Measurements from ENCODE around the gene ATP6V1D. TPM values are rescaled to one million over a fixed set of nuclear protein-coding genes. Genes with fewer than 3 reads are reported as not detected.

The ATP6V1D gene
- polyA plus RNA-seq, 3 donors = 123 to 139 (median 124) TPM

- DNase-seq = no peak
These were observed 46.5 kb downstream of the ATP6V1D start for GRCh38 chr14:67313153-67313552.

- DNase-seq = no peak
These were observed 47.7 kb downstream of the ATP6V1D start for GRCh38 chr14:67311868-67312267.

Other genes starting within 250 kb of the ATP6V1D start
- 1 to 10 TPM in 2 of 3 donors, under 1 TPM in 1; 0.91 to 2.0 (median 1.2) TPM for gene GARIN2, start 170.4 kb downstream of the ATP6V1D start, polyA plus RNA-seq (ENCODE audit: insufficient read length in 3 of 3)
- gene PALS1, start 118.4 kb downstream of the ATP6V1D start, polyA plus RNA-seq (ENCODE audit: insufficient read length in 3 of 3) = 100 to 1,000 TPM; 116 to 158 (median 124) TPM
- gene EIF2S1, start 524 bp upstream of the ATP6V1D start, polyA plus RNA-seq (ENCODE audit: insufficient read length in 3 of 3) = 100 to 1,000 TPM in 2 of 3 donors, 10 to 100 TPM in 1; 96.4 to 106 (median 106) TPM
- gene PLEK2, start 52.4 kb upstream of the ATP6V1D start, polyA plus RNA-seq (ENCODE audit: insufficient read length in 3 of 3) = 1 to 10 TPM; 1.3 to 3.1 (median 2.2) TPM
- 1 to 10 TPM; 2.8 to 4.3 (median 2.9) TPM for gene TMEM229B, start 128.9 kb upstream of the ATP6V1D start, polyA plus RNA-seq (ENCODE audit: insufficient read length in 3 of 3)
- gene PLEKHH1, start 173.5 kb upstream of the ATP6V1D start, polyA plus RNA-seq (ENCODE audit: insufficient read length in 3 of 3) = 10 to 100 TPM; 39.1 to 84.5 (median 77.5) TPM
- gene PIGH, start 240.5 kb upstream of the ATP6V1D start, polyA plus RNA-seq (ENCODE audit: insufficient read length in 3 of 3) = 10 to 100 TPM; 37.8 to 44.1 (median 40.5) TPM